Adrenal gland (tissue), 12 donors: Measurements from ENCODE around the gene TCF15. TPM values are rescaled to one million over a fixed set of nuclear protein-coding genes. Genes with fewer than 3 reads are reported as not detected.

Experiments used
- DNase-seq, 7 donors: peaks; one replicate each; pipeline ENCODE4 v3.0.0-alpha.2; 2019 to 2020
- H3K27ac ChIP-seq, 5 donors: fragments of 200-600 bp; sonication (generic) in 4 of 5; 1 replicate in 3 of 5; 2 replicates in 2 of 5; pipeline versions ENCODE4 v1.5.1 to v1.8.0; 2016 to 2020; ENCODE audit warnings: mild to moderate bottlenecking in 1 of 5
- H3K27me3 ChIP-seq: fragments of 200-600 bp; 2 replicates; pipeline ENCODE4 v1.8.0; 2021
- H3K36me3 ChIP-seq, 2 donors: fragments of 200-600 bp; replicated peaks in 1 of 2; 1 replicate in 1 of 2; 2 replicates in 1 of 2; pipeline versions ENCODE4 v1.5.1 to v1.8.0; 2018 to 2022
- H3K4me1 ChIP-seq, 2 donors: fragments of 200-600 bp; replicated peaks in 1 of 2; 1 replicate in 1 of 2; 2 replicates in 1 of 2; pipeline versions ENCODE4 v1.5.1 to v1.8.0; 2018 to 2021
- H3K4me3 ChIP-seq, 4 donors: fragments of 200-600 bp; sonication (generic) in 3 of 4; one replicate each; pipeline ENCODE4 v1.5.1; 2016 to 2018
- H3K9me3 ChIP-seq, 3 donors: fragments of 200-600 bp; sonication (generic) in 1 of 3; replicated peaks in 1 of 3; 1 replicate in 2 of 3; 2 replicates in 1 of 3; pipeline versions ENCODE4 v1.5.1 to v1.8.0; 2016 to 2021
- POLR2A ChIP-seq, 2 donors: fragments of 450-650 bp; IDR thresholded peaks; one replicate each; pipeline ENCODE4 v1.6.1; 2017; ENCODE audit warnings: antibody characterized with exemption in 2 of 2, mild to moderate bottlenecking in 2 of 2, moderate library complexity in 1 of 2
- WGBS, 4 donors: extraction: QIAGEN DNeasy Blood & Tissue Kit in 2 of 4; methylation state at CpG; one replicate each; pipeline versions ENCODE4 v1.1.5 to v1.1.7; 2013 to 2017; 5-methylcytosine and 5-hydroxymethylcytosine counted together
- intact Hi-C, 2 donors: fragments of 100-400 bp; cut with DNase I; formaldehyde crosslinking; loops; one replicate each; pipeline versions ENCODE4 v1.14.1 to v1.15.0; 2022 to 2023
- polyA plus RNA-seq, 3 donors: library from polyadenylated mRNA; stranded (reverse); fragments of 200-250 nt in 2 of 3; fragments of 350-450 nt in 1 of 3; fragmentation: Illumina TruSeq in 1 of 3; extraction: RNeasy Lipid Tissue Mini Kit (QIAGEN cat#74804) in 1 of 3; gene quantifications; one replicate each; pipeline ENCODE4 v1.2.3, GENCODE V29; 2013 to 2014
- total RNA-seq, 9 donors: library from RNA; depleted of rRNA in 4 of 9; stranded (reverse); fragments of >200 nt in 4 of 9; fragments of 120-200 nt in 1 of 9; fragmentation: NEBNext Ultra II Directional in 1 of 9; extraction: Animal tissue kit (Norgen Biotek cat#: 25700) in 1 of 9; gene quantifications; one replicate each; pipeline versions ENCODE4 v1.1.0 to v1.2.4, GENCODE V29; 2013 to 2023
- TF ChIP-seq, protein P1 (sequence below), 6 experiments: fragments of 450-650 bp in 4 of 6; fragments of 200-600 bp in 2 of 6; sonication (generic) in 1 of 6; IDR thresholded peaks; 1 replicate in 5 of 6; 2 replicates in 1 of 6; pipeline versions ENCODE4 v1.5.1 to v1.8.0; 2016 to 2021; ENCODE audit warnings: antibody characterized with exemption in 6 of 6, mild to moderate bottlenecking in 2 of 6, moderate library complexity in 1 of 6
- donor health status: healthy with polysubstance abuse.
- donor health status: Bipolar disorder and iron deficiency.
- donor health status: DM: yes; HTN: yes; CAD: no.
- donor health status: DM: no; HTN: no; CAD: no.
- donor health status: DM: no; HTN: no; CAD: no.
- donor health status: DM: yes; HTN: yes; CAD: no.

Gene TCF15
- total and polyA plus RNA-seq, 12 donors: 0.31 to 3.0 (median 0.96) TPM

DNA sequence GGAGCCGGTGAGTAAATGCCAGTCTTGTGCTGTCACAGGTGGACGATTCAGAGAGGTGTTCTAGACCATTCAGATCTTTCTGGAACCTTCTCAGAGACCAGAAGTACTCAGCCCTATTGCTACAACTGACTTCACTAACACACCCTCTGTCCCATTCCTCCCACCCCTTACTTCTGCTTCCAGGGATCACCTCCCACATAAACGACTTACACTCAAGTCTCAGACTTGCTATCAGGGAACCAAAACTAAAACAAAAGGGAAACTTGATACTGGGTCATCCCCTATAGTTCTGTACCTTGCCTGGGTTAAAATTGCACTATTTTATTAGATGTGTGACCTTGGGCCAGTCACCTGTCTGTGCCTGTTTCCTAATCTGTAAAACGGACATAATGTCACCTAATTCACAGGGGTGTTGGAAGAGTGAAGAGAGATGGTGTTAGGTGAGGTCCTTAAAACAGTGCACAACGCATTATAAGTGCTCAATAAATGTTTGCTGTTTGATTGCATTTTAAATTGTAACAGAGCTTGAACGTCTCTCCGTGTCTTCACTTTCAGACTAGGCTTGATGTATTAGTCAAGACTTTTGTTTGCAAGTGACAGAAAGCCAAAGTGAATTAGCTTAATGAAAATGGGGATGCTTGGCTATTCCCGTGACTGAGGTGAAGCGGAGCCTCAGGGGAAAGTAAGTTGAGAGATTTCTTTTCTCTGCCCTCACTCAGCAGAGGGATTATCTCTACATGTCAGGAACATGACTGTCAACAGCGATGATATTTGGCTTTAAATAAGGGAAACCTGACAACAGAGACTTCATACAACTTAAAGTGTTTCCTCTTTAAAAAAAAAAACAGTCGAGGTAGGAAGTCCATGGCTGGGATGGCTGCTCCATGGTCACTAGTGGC lies 45.9 kb upstream of the TCF15 start:
- TF ChIP-seq, protein P1, sequence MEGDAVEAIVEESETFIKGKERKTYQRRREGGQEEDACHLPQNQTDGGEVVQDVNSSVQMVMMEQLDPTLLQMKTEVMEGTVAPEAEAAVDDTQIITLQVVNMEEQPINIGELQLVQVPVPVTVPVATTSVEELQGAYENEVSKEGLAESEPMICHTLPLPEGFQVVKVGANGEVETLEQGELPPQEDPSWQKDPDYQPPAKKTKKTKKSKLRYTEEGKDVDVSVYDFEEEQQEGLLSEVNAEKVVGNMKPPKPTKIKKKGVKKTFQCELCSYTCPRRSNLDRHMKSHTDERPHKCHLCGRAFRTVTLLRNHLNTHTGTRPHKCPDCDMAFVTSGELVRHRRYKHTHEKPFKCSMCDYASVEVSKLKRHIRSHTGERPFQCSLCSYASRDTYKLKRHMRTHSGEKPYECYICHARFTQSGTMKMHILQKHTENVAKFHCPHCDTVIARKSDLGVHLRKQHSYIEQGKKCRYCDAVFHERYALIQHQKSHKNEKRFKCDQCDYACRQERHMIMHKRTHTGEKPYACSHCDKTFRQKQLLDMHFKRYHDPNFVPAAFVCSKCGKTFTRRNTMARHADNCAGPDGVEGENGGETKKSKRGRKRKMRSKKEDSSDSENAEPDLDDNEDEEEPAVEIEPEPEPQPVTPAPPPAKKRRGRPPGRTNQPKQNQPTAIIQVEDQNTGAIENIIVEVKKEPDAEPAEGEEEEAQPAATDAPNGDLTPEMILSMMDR (IDR thresholded peaks at IDR 0.05): no peak
- TF ChIP-seq POLR2A (IDR thresholded peaks at IDR 0.05): no peak
- intact Hi-C loops: no loop called here
- Histone ChIP-seq H3K4me3 (no peak overlapping the region), H3K4me1 (peaks cover 11 to 24% of the 10 kb centered on the region in 2 donors), H3K36me3 (no peaks in the 10 kb centered on the region), H3K9me3 (no peaks in the 10 kb centered on the region), H3K27me3 (no peaks in the 10 kb centered on the region), H3K27ac (no peak overlapping the region)
- no peak for DNase-seq
- 77 to 82% (median 79%) methylated on average over 11 of the region's 11 CpGs for WGBS, 4 donors

DNA sequence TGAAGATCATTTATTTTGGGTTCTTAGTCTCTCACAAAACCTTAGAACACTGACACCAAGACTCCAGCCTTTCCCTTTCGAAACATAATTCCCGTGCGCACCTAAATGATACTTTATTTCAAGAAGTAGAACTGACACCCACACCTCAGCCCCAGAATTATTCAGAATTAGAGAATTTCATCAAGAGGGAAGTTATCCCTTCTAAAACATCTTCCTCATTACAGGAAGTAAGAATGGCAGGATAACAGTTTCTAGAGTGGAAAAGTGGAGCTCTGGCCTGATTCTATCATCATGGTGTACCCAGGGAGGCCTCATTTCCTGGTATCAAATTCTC lies 44.3 kb upstream of the TCF15 start:
- no peaks in the 10 kb centered on the region for H3K27me3 ChIP-seq
- peaks cover 0 to 15% of the 10 kb centered on the region in 2 donors for H3K36me3 ChIP-seq
- 90 to 95% (median 91%) methylated on average over 3 of the region's 3 CpGs for WGBS, 4 donors
- H3K9me3 ChIP-seq: no peaks in the 10 kb centered on the region
- H3K27ac ChIP-seq: peak overlapping the region in 1 of 5 donors; percentile 100
- peaks cover 11 to 24% of the 10 kb centered on the region in 2 donors for H3K4me1 ChIP-seq
- intact Hi-C loops: no loop called here
- no peak for DNase-seq
- TF ChIP-seq, protein P1 (IDR thresholded peaks at IDR 0.05): no peak
- no peak for TF ChIP-seq POLR2A (IDR thresholded peaks at IDR 0.05)
- H3K4me3 ChIP-seq: no peak overlapping the region

DNA sequence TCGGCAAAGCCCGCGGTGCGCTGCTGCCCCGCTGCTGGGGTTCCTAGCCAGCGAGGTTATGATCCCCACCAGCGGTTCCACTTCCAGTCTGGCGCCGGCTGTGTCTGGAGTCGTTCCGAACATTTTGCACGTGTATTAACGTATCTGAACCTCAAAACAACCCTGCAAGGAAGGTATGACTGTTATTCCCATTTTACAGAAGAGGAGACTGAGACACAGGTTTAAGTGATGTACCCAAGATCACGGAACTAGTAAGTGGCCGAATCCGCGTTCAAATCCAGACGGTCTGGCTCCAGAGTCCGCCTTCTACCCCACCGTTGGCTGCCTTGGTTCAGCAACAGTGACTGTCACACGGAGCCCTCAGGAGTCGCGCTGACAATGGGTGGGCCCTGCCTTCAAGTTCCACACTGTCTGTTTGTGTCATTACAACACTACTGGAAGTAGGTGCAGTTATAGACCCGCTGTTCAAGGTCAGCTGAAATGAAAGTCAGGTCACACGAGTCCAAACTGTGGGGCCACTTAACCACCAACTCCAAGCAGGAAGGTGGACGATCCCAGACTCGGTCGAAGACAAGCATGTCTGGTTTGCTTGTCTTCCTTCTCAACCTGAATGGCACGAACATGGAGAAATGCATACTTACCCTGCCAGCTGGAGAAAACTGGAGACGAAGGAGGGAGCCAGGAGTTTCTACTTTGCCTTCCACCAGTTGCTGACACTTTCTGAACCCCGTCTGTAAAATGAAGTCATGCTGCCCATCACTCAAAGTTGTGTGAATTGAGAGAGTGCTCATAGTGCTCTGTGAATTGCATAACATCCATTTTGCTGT lies 43.7 kb upstream of the TCF15 start:
- Histone ChIP-seq H3K27ac (peak overlapping the region in 3 of 5 donors; percentile 94 to 100 (median 95)), H3K9me3 (no peaks in the 10 kb centered on the region), H3K27me3 (no peaks in the 10 kb centered on the region), H3K36me3 (peaks cover 0 to 21% of the 10 kb centered on the region in 2 donors), H3K4me1 (peaks cover 11 to 24% of the 10 kb centered on the region in 2 donors), H3K4me3 (peak overlapping the region in 2 of 4 donors; percentile 17 to 97)
- DNase-seq: peak in 3 of 7 donors; percentile 50 to 65 (median 50)
- TF ChIP-seq, protein P1 (IDR thresholded peaks at IDR 0.05): no peak
- TF ChIP-seq POLR2A (IDR thresholded peaks at IDR 0.05): peak in 1 of 2 donors; percentile 17
- WGBS, 4 donors: 12 to 21% (median 17%) methylated on average over 14 to 31 of the region's 31 CpGs
- intact Hi-C loops: no loop called here

DNA sequence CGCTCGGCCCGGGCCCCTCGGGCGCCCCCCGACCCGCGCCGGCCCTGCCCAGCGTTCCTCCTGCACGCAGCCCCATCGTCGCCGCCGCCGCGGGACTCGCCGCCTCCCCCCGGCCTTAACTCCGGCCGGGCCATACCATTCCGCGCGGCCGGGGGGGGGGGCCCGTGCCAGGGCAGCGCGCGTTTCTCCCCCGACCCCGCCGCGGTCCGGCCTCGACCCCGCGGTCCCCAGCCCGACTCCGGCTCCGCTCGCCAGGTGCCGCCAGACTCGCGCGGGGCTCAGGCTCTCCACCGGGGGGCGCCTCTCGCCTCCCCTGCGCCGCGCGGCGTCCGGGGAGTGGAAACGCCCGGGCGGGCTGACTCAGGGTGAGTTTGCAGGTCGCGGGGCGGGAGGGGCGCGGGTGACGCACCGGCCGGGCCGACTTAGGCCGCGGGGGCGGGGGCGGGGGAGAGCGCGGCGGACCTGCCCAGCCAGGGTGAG lies 43.0 kb upstream of the TCF15 start, which contains the start of gene SRXN1:
Gene SRXN1, minus strand, starts transcription at position 91 of the 480 bp plus-strand sequence. Its CDS starts 15 bp downstream, at position 76.
- intact Hi-C loops: no loop called here
- peak; percentile 92 to 96 (median 94) for DNase-seq
- Histone ChIP-seq H3K27ac (peak within 1 kb of the TSS; percentile 24 to 100 (median 94)), H3K36me3 (peaks cover 0 to 27% of the 10 kb centered on the region in 2 donors), H3K4me3 (peak within 1 kb of the TSS in 3 of 4 donors; percentile 36 to 97 (median 52)), H3K27me3 (no peaks in the 10 kb centered on the region), H3K9me3 (no peaks in the 10 kb centered on the region), H3K4me1 (peaks cover 11 to 24% of the 10 kb centered on the region in 2 donors)
- peak; percentile 62 to 76 for TF ChIP-seq POLR2A (IDR thresholded peaks at IDR 0.05)
- TF ChIP-seq, protein P1 (IDR thresholded peaks at IDR 0.05): peak in 3 of 6 experiments; percentile 52 to 64 (median 57)
- WGBS, 4 donors: 1% methylated on average over 67 to 73 of the region's 74 CpGs; no CpG with 5 or more reads in 2 of the 4 donors
